Tibial artery (tissue), 4 donors: ENCODE data around the gene TCF4.
"Not testable (repeated sequence)": the region's sequence is repeated elsewhere in the genome, so short reads cannot be mapped to it uniquely, and the experiment has no call there.

Experiments
- DNase-seq, 2 donors: peaks; one replicate each; pipeline ENCODE4 v3.0.0-alpha.2; 2019
- H3K27ac ChIP-seq, 2 donors: fragments of 200-600 bp; sonication (generic) in 1 of 2; 1 replicate in 1 of 2; 2 replicates in 1 of 2; pipeline ENCODE4 v1.5.1; 2018 to 2019; ENCODE audit warnings: mild to moderate bottlenecking in 1 of 2
- H3K27me3 ChIP-seq, 2 donors: fragments of 200-600 bp; sonication (generic) in 1 of 2; one replicate each; pipeline versions ENCODE4 v1.5.1 to v1.6.0; 2016 to 2019
- H3K36me3 ChIP-seq, 3 donors: fragments of 200-600 bp; sonication (generic) in 2 of 3; one replicate each; pipeline ENCODE4 v1.5.1; 2016 to 2019; ENCODE audit warnings: mild to moderate bottlenecking in 2 of 3
- H3K4me1 ChIP-seq, 4 donors: fragments of 200-600 bp; sonication (generic) in 2 of 4; 1 replicate in 3 of 4; 2 replicates in 1 of 4; pipeline ENCODE4 v1.5.1; 2016 to 2019
- H3K4me3 ChIP-seq, 2 donors: fragments of 200-600 bp; sonication (generic) in 1 of 2; 1 replicate in 1 of 2; 2 replicates in 1 of 2; pipeline ENCODE4 v1.5.1; 2018 to 2019; ENCODE audit warnings: mild to moderate bottlenecking in 2 of 2
- H3K9me3 ChIP-seq, 3 donors: fragments of 200-600 bp; sonication (generic) in 1 of 3; one replicate each; pipeline ENCODE4 v1.5.1; 2016 to 2019
- CTCF ChIP-seq, 2 experiments: fragments of 200-600 bp in 1 of 2; fragments of 450-650 bp in 1 of 2; IDR thresholded peaks; one replicate each; pipeline ENCODE4 v1.5.1; 2017 to 2019; ENCODE audit warnings: antibody characterized with exemption in 2 of 2, mild to moderate bottlenecking in 1 of 2, moderate library complexity in 1 of 2
- intact Hi-C: fragments of 100-400 bp; cut with DNase I; formaldehyde crosslinking; loops from one replicate; pipeline ENCODE4 v1.15.0; 2023; ENCODE audit warnings: low total_unique reads

TCF4 gene

GRCh38 chr18:55473560-55473959 is 114.4 kb downstream of the TCF4 start:
- Histone ChIP-seq H3K27me3 (no peaks in the 10 kb centered on the region), H3K9me3 (no peaks in the 10 kb centered on the region), H3K4me3 (no peak overlapping the region), H3K36me3 (no peaks in the 10 kb centered on the region), H3K27ac (no peak overlapping the region), H3K4me1 (peaks cover 0 to 8% (median 2%) of the 10 kb centered on the region in 4 donors)
- intact Hi-C loops: no loop called here
- DNase-seq: no peak
- no peak for TF ChIP-seq CTCF (IDR thresholded peaks at IDR 0.05)

- no peak for DNase-seq
- Histone ChIP-seq H3K9me3 (no peaks in the 10 kb centered on the region), H3K4me3 (no peak overlapping the region), H3K27ac (no peak overlapping the region), H3K36me3 (no peaks in the 10 kb centered on the region), H3K4me1 (peaks cover 0 to 8% (median 2%) of the 10 kb centered on the region in 4 donors), H3K27me3 (no peaks in the 10 kb centered on the region)
- TF ChIP-seq CTCF (IDR thresholded peaks at IDR 0.05): no peak
- intact Hi-C loops: no loop called here
These were observed 114.9 kb downstream of the TCF4 start for GRCh38 chr18:55473058-55473457.

GRCh38 chr18:55470826-55471225 is 117.2 kb downstream of the TCF4 start:
- Histone ChIP-seq H3K36me3 (no peaks in the 10 kb centered on the region), H3K27ac (no peak overlapping the region), H3K27me3 (no peaks in the 10 kb centered on the region), H3K4me1 (no peaks in the 10 kb centered on the region), H3K4me3 (no peak overlapping the region), H3K9me3 (no peaks in the 10 kb centered on the region)
- DNase-seq: no peak
- intact Hi-C loops: no loop called here
- no peak for TF ChIP-seq CTCF (IDR thresholded peaks at IDR 0.05)

GRCh38 chr18:55469134-55469533 is 118.9 kb downstream of the TCF4 start:
- intact Hi-C loops, H3K9me3 ChIP-seq: not testable (repeated sequence)

GRCh38 chr18:55466789-55467188 is 121.2 kb downstream of the TCF4 start:
- intact Hi-C loops: no loop called here
- TF ChIP-seq CTCF (IDR thresholded peaks at IDR 0.05): no peak
- Histone ChIP-seq H3K9me3 (no peaks in the 10 kb centered on the region), H3K4me1 (no peaks in the 10 kb centered on the region), H3K27me3 (no peaks in the 10 kb centered on the region), H3K4me3 (no peak overlapping the region), H3K27ac (no peak overlapping the region), H3K36me3 (no peaks in the 10 kb centered on the region)
- DNase-seq: no peak

More at GRCh38 chr18:55469134-55469533, 118.9 kb downstream of the TCF4 start:
- not testable (repeated sequence) for H3K36me3 ChIP-seq, H3K27me3 ChIP-seq, H3K27ac ChIP-seq, DNase-seq, H3K4me3 ChIP-seq, H3K4me1 ChIP-seq

DNA sequence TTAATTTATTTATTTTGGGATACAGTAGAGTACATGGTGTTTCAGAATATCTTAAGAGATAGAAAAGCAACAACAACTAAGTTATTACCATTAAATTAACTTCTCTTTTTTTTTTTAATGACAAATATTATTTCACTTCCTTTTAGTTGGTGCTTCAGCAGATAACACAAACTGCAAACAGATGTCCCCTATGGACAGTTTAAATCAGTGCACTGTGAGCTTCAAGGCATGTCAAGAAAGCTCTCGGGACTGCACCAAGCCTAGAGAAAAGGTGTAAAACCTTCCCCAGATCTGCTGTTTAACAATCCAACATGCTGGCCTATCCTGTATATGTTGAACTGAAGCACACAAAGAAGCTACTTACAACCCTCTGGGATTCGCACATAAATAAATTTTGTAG is 122.7 kb downstream of the TCF4 start:
- Histone ChIP-seq H3K27ac (no peak overlapping the region), H3K4me3 (no peak overlapping the region), H3K4me1 (no peaks in the 10 kb centered on the region), H3K9me3 (no peaks in the 10 kb centered on the region), H3K36me3 (no peaks in the 10 kb centered on the region), H3K27me3 (no peaks in the 10 kb centered on the region)
- DNase-seq: no peak
- TF ChIP-seq CTCF (IDR thresholded peaks at IDR 0.05): no peak
- intact Hi-C loops: no loop called here
